ENCODE results near the gene MVB12B.
"Not testable (repeated sequence)": the region's sequence is repeated elsewhere in the genome, so short reads cannot be mapped to it uniquely, and the experiment has no call there.

MVB12B gene

DNA sequence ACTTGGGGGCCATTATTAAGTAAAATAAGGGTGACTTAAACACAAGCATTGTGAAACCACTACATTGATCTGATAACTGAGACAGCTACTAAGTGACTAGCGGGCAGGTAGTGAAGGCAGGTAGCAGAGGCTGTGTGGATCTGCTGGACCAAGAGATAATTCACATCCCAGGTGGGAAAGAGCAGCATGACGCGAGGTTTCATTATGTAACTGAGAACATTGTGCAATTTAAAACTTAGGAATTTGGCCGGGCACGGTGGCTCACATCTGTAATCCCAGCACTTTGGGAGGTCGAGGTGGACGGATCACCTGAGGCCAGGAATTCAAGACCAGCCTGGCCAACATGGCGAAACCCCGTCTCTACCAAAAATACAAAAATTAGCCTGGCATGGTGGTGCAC lies 213.8 kb downstream of the MVB12B start:
- DNase-seq (ENCODE audit: low read depth), result not testable (repeated sequence)

- no peak for DNase-seq (ENCODE audit: low read depth)
These were observed 216.9 kb downstream of the MVB12B start for GRCh38 chr9:126543490-126543889.

- no peak for DNase-seq (ENCODE audit: low read depth)
These were observed 218.5 kb downstream of the MVB12B start for GRCh38 chr9:126545106-126545505.

- no peak for DNase-seq (ENCODE audit: low read depth)
These were observed 219.4 kb downstream of the MVB12B start for GRCh38 chr9:126546036-126546435.

- no peak for DNase-seq (ENCODE audit: low read depth)
These were observed 221.7 kb downstream of the MVB12B start for GRCh38 chr9:126548312-126548711.

DNA sequence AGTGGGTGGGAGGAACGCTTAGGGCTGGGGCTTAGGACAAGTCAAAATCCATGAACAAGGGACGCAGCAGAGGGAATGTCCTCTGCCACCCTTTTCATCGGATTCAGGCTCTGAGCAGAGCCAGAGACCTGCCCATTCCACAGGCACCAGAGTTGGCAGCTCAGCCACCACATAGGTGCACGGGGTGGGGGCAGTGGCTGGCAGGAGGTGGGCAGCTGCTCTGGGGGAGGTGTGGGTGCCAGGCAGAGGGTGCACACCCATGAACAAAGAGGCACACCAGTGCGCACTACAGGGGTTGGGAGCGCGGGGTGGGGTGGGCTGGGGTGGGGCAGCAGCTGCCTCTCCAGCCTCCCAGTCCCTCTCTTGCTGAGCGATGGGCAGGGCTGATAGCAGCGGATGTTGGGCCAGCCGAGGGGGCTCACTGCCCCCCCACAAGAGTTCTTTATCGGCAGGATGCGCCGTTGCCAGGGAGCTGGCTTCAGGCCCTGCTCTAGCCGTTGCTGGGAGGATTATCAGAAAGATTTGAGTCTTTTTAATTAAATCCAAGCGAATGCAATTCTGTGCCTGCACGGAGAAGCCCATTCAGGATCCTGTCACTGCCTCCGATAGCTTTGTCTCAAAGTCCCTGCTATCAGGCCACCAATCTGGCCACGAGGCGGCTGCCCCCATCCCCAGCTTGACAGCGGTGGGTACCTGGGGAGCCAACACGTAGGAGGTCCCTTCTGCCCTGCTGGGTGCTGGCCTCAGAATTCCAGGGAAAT lies 222.8 kb downstream of the MVB12B start:
- DNase-seq (ENCODE audit: low read depth), result no peak

DNA sequence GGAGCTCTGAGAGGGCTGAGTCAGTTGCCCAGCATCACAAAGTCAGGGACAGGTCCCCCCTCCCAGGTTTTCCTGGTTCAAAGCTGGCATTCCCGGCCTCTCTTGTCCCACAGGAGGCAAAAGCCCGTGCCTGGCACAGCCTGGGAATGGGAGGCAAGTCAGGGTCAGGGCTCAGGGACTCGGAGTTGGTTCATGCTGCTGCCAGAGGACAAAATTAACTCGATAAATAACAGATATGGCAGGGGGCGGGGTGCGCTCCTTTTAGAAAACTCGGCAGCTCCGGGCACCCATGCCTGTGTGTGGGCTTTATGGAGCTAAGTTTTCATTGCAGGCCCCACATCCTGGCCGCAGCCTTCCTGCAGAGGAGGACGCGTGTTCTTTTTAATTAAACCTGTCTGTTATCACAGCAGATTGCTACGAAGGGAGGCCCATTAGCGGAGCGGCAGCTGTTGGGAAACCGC lies 224.3 kb downstream of the MVB12B start:
- no peak for DNase-seq (ENCODE audit: low read depth)

DNA sequence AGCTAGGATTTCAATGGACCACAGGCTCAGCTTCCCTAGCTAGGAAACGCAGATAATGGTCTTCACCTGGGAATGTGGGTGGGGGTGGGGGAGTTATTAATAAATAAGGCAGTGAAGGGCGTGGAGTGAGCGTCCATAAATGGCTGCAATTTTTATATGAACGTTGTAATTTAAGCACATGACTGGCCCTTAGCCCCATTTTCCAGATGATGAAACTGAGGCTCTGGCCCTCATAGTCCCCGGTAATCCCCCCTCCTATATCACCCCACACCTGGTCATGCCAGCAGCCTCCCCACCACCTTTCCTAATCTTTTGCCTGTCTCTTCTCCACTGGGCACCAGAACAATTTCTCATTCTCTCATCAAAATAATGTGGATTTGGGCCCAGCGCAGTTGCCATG lies 225.2 kb downstream of the MVB12B start:
- DNase-seq (ENCODE audit: low read depth), result no peak

- DNase-seq (ENCODE audit: low read depth), result no peak
These were observed 227.7 kb downstream of the MVB12B start for GRCh38 chr9:126554292-126554691.

- DNase-seq (ENCODE audit: low read depth), result not testable (repeated sequence)
These were observed 228.8 kb downstream of the MVB12B start for GRCh38 chr9:126555421-126555820.

All from stimulated activated CD8-positive, alpha-beta memory T cell treated with anti-CD3 and anti-CD28 coated beads, Interleukin-12 subunit alpha, Interleukin-12 subunit beta, amount 100 ng/mL, for 4 hours (primary cell).